HepG2 (cell line): ENCODE data around the gene YPEL3. TPM values are rescaled to one million over a fixed set of nuclear protein-coding genes. Genes with fewer than 3 reads are reported as not detected.

Experiments
- ATF7-NPFF ChIP-seq: sonication (generic); formaldehyde crosslinking; IDR thresholded peaks from 2 replicates; pipeline ENCODE4 v1.8.1; 2023; ENCODE audit warnings: mild to moderate bottlenecking, low read depth, missing genetic modification reagents, moderate library complexity
- BORCS8-MEF2B ChIP-seq: sonication (generic); formaldehyde crosslinking; IDR thresholded peaks from 2 replicates; pipeline ENCODE4 v1.8.0; 2022; ENCODE audit warnings: mild to moderate bottlenecking, missing genetic modification reagents
- BRD4 ChIP-seq: sonication (generic); formaldehyde crosslinking; IDR thresholded peaks from 2 replicates; pipeline ENCODE4 v1.4.0; 2020; ENCODE audit warnings: missing genetic modification reagents
- CBX2 ChIP-seq, 2 experiments: fragments of 200-600 bp in 1 of 2; sonication (generic); formaldehyde crosslinking in 1 of 2; IDR thresholded peaks; 2 replicates each; pipeline versions ENCODE4 v1.7.0 to v1.8.1; 2018 to 2022; ENCODE audit warnings: low read depth in 2 of 2, low read length in 1 of 2, mild to moderate bottlenecking in 1 of 2, missing genetic modification reagents in 1 of 2
- CERS6 ChIP-seq: sonication (generic); formaldehyde crosslinking; IDR thresholded peaks from 2 replicates; pipeline ENCODE4 v1.5.0; 2020; ENCODE audit warnings: missing genetic modification reagents
- DMTF1 ChIP-seq: sonication (generic); formaldehyde crosslinking; IDR thresholded peaks from 2 replicates; pipeline ENCODE4 v1.4.0; 2020; ENCODE audit warnings: mild to moderate bottlenecking, missing genetic modification reagents
- EEA1 ChIP-seq: sonication (generic); formaldehyde crosslinking; IDR thresholded peaks from 2 replicates; pipeline ENCODE4 v1.5.1; 2020; ENCODE audit warnings: mild to moderate bottlenecking, missing genetic modification reagents, borderline replicate concordance
- KAT8 ChIP-seq: IDR thresholded peaks from 2 replicates; pipeline ENCODE4 v1.6.1; 2016; ENCODE audit warnings: missing genetic modification reagents, missing compliant biosample characterization
- NFE2L1 ChIP-seq: sonication (generic); formaldehyde crosslinking; IDR thresholded peaks from 2 replicates; pipeline ENCODE4 v1.4.0; 2020; ENCODE audit warnings: missing genetic modification reagents, mild to moderate bottlenecking, borderline replicate concordance
- NFKB2 ChIP-seq: sonication (generic); formaldehyde crosslinking; IDR thresholded peaks from 2 replicates; pipeline ENCODE4 v1.4.0; 2020; ENCODE audit warnings: missing genetic modification reagents, borderline replicate concordance
- SMAD9 ChIP-seq: sonication (generic); formaldehyde crosslinking; IDR thresholded peaks from 2 replicates; pipeline ENCODE4 v1.5.1; 2020; ENCODE audit warnings: mild to moderate bottlenecking, missing genetic modification reagents
- SMYD3 ChIP-seq: sonication (generic); formaldehyde crosslinking; IDR thresholded peaks from 2 replicates; pipeline ENCODE4 v1.8.1; 2023; ENCODE audit warnings: mild to moderate bottlenecking, missing genetic modification reagents
- SNRNP70 ChIP-seq: fragments of 200-400 bp; formaldehyde crosslinking; IDR thresholded peaks from 2 replicates; pipeline ENCODE4 v1.6.1; 2017; ENCODE audit warnings: mild to moderate bottlenecking, low read depth, low read length, moderate library complexity
- YY1 ChIP-seq: IDR thresholded peaks from 2 replicates; pipeline ENCODE4 v1.6.1; 2011; ENCODE audit warnings: low read length, low read depth, moderate library complexity, mild to moderate bottlenecking; ENCODE audit not compliant: insufficient read depth, insufficient replicate concordance
- ZFP90 ChIP-seq: sonication (generic); formaldehyde crosslinking; IDR thresholded peaks from 2 replicates; pipeline ENCODE4 v1.8.0; 2022; ENCODE audit warnings: missing genetic modification reagents, mild to moderate bottlenecking, inconsistent platforms, borderline replicate concordance
- ZHX1 ChIP-seq: sonication (generic); formaldehyde crosslinking; IDR thresholded peaks from 2 replicates; pipeline ENCODE4 v1.8.1; 2022; ENCODE audit warnings: low read depth, mild to moderate bottlenecking, missing genetic modification reagents
- ZNF17 ChIP-seq: sonication (generic); formaldehyde crosslinking; IDR thresholded peaks from 2 replicates; pipeline ENCODE4 v1.5.0; 2020; ENCODE audit warnings: mild to moderate bottlenecking, missing genetic modification reagents
- ZNF333 ChIP-seq: sonication (generic); formaldehyde crosslinking; IDR thresholded peaks from 2 replicates; pipeline ENCODE4 v1.4.0; 2020; ENCODE audit warnings: mild to moderate bottlenecking, missing genetic modification reagents, borderline replicate concordance
- ZNF589 ChIP-seq: sonication (generic); formaldehyde crosslinking; conservative IDR thresholded peaks from 2 replicates; pipeline ENCODE4 v1.8.0; 2022; ENCODE audit warnings: mild to moderate bottlenecking, moderate library complexity, missing genetic modification reagents
- ZNF792 ChIP-seq: IDR thresholded peaks from 2 replicates; pipeline ENCODE4 v1.6.1; 2016
- polyA plus RNA-seq, 8 experiments: library from polyadenylated mRNA; depleted of rRNA in 3 of 8; stranded (reverse) in 7 of 8; unstranded in 1 of 8; fragments of >200 nt; fragmentation: Illumina TruSeq in 4 of 8; extraction: Trizol in 4 of 8; gene quantifications; 2 replicates each; pipeline versions ENCODE4 v1.2.1 to v1.2.3, GENCODE V29; 2011 to 2016; ENCODE audit warnings: low read depth in 4 of 8, missing spikeins in 1 of 8, mixed read lengths in 1 of 8; ENCODE audit not compliant: insufficient read depth in 1 of 8
- total RNA-seq, 5 experiments: library from RNA; depleted of rRNA; stranded (reverse); fragments of >200 nt; fragmentation: Illumina TruSeq; extraction: Trizol; gene quantifications; 2 replicates each; pipeline ENCODE4 v1.2.3, GENCODE V29; 2016; ENCODE audit warnings: low read depth in 1 of 5
- TF ChIP-seq, protein P1 (sequence below): sonication (generic); formaldehyde crosslinking; IDR thresholded peaks from 2 replicates; pipeline ENCODE4 v1.4.0; 2020; ENCODE audit warnings: mild to moderate bottlenecking, missing genetic modification reagents

Gene YPEL3
- total and polyA plus RNA-seq, 2 of the 13 experiments (the other 11 are each of a cell fraction or from before 2014, with no cell fraction given): 5.4 to 47.0 TPM

DNA sequence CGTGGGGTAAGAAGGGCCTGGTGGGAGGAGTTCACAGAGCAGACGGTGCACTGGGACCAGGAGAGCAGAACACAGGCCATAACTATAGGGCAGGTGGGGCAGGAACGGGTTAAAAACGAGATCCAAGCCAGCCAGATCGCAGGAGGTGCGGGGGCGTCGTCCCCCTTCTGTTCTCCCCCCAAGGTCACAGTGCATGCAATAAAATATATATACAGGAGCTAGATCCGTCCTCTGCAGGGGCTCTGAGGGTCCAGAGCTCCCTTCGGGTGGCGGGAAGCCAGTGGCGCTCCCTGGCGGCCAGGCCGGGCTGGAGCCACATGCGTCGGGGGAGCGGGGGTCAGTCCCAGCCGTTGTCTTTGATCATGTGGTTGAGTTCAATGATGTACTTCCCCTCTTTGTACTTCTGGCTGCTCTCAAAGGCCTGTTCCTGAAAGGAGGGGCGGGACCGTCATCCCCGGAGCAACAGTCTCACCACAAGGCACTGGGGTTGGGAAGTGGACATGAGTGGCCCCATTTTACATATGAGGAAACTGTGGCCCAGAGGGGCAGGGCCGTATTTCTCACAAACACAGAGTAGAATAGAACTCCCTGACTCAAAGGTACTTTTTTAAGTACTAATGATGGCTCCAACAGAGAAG lies 3.5 kb downstream of the YPEL3 start (continued):
- TF ChIP-seq CBX2 (IDR thresholded peaks at IDR 0.05; ENCODE audit: low read depth, low read length): no peak
- TF ChIP-seq CBX2 (CRISPR knock-in tag; IDR thresholded peaks at IDR 0.05; ENCODE audit: low read depth): no peak
- peak; percentile 57; the same call in 1 of the 2 replicates for TF ChIP-seq SMYD3 (CRISPR knock-in tag)
- no peak; the same call in none of the 2 replicates for TF ChIP-seq BRD4 (CRISPR knock-in tag)
- peak; percentile 76; the same call in 1 of the 2 replicates for TF ChIP-seq ZFP90 (CRISPR knock-in tag)
- TF ChIP-seq ATF7-NPFF (CRISPR knock-in tag): peak; percentile 62; the same call in 1 of the 2 replicates
- TF ChIP-seq ZNF17: no peak
- TF ChIP-seq, protein P1, sequence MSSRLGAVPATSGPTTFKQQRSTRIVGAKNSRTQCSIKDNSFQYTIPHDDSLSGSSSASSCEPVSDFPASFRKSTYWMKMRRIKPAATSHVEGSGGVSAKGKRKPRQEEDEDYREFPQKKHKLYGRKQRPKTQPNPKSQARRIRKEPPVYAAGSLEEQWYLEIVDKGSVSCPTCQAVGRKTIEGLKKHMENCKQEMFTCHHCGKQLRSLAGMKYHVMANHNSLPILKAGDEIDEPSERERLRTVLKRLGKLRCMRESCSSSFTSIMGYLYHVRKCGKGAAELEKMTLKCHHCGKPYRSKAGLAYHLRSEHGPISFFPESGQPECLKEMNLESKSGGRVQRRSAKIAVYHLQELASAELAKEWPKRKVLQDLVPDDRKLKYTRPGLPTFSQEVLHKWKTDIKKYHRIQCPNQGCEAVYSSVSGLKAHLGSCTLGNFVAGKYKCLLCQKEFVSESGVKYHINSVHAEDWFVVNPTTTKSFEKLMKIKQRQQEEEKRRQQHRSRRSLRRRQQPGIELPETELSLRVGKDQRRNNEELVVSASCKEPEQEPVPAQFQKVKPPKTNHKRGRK (CRISPR knock-in tag): no peak
- TF ChIP-seq ZNF792 (CRISPR knock-in tag): 0 out of 2 replicates have a peak, but pooled peaks have one; percentile 56
- TF ChIP-seq SNRNP70: no peak
- 0 out of 2 replicates have a peak, but pooled peaks have one; percentile 14 for TF ChIP-seq ZHX1 (CRISPR knock-in tag)
- TF ChIP-seq ZNF333 (CRISPR knock-in tag): peak; percentile 68; the same call in 1 of the 2 replicates
- no peak for TF ChIP-seq NFE2L1 (CRISPR knock-in tag)
- peak; percentile 85 for TF ChIP-seq DMTF1 (CRISPR knock-in tag)
- TF ChIP-seq EEA1 (CRISPR knock-in tag): no peak
- peak; percentile 85 for TF ChIP-seq NFKB2 (CRISPR knock-in tag)
- no peak for TF ChIP-seq YY1
- peak; percentile 61 for TF ChIP-seq KAT8 (CRISPR knock-in tag)
- TF ChIP-seq ZNF589 (CRISPR knock-in tag): no peak; the same call in 1 of the 2 replicates
- TF ChIP-seq CERS6 (CRISPR knock-in tag): no peak
- no peak for TF ChIP-seq SMAD9
- no peak; the same call in 1 of the 2 replicates for TF ChIP-seq BORCS8-MEF2B
